Stimulated activated CD4-positive, alpha-beta T cell treated with anti-CD3 and anti-CD28 coated beads, Interleukin-2, amount 100 ng/mL, for 48 hours (primary cell): ENCODE measurements around the gene ATG101.
A peak's percentile ranks its signal among the peaks of the same experiment; 100 is the strongest.

Source experiments
- DNase-seq, 2 donors: peaks; one replicate each; pipeline ENCODE4 v3.0.0-alpha.2; 2020

ATG101 gene, protein sequence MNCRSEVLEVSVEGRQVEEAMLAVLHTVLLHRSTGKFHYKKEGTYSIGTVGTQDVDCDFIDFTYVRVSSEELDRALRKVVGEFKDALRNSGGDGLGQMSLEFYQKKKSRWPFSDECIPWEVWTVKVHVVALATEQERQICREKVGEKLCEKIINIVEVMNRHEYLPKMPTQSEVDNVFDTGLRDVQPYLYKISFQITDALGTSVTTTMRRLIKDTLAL

DNA sequence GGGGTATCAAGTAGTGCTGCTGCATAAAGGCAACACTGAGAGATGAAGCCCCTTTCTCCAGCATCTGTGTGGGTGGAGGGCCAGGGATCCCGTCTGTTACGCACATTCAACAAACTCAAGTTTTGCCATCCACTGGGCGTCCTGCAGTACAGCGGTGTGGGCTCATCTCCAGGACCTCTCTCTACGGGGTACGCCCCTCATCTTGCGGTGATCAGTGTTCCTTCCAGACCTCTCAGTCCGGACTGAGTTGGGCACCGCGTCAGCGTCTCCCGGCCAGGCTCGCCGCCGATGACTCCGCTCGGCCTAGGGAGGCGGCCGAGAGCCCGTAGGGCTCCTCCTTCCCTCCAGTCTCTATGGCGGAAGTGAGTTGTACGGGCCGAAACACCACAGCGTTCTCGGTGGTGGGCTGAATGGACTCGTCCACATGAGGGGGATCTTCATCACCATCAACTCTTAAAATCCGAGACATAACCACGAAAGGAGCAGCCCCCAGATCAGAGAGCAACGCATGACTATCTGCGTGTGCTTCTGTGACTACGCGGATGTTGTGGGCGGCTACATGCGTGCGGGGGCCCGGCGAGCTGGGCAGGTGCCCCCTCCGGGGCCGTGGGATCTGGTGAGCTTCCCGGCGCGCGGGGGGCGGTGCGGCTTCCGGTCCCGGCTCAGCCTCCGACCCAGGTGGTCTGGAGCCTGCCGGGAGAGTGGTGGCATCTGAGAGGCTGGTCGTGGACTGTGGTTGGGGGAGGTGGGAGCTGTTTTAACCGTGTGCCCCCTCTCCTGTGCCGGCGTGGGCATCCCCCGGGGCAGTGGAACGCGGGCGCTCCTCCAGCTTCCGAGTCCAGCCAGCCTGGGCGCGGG is at the start of gene ATG101:
TSS of gene ATG101 (plus strand) at position 652 of the 858 bp plus-strand sequence. CDS start 3,673 bp downstream, outside the sequence.
- DNase-seq: peak; percentile 75 to 77

DNA sequence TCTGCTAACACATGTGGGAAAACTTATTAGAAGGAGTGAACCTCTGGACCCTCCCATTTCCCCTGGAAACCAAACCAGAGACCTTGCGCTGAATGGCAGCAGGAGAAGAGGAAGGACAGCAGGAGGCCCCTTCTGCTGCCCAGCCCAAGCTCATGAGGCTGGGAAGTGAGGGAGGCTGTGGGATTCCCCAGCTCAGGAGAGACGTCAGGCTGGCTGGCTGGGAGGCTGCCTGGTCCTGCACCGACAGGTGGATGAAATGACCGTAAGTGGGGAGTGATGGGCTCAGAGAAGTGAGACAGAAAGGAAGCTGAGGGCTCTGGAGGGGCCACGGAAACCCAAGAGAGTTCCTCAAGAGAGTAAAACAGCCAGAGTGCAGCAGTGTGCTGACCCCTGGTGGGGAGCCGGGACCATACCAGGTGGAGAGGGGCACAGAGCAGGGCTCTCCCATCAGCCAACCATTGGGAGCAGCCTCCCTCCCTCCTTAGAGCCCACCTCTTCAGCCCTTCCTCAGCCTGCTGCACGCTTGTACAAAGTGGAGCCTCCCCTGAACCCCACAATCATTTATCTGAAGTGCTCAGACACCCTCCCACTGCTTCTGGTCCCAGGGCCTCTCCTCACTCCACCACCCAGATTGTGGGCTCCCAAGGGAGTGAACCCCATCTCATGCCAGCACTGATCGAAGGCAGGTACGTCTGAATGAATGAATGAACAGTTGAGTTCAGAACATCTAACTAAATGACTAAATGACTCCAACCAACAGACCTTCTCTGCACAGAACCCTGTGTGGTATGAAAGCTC is 49.0 kb upstream of the ATG101 start:
- peak; percentile 49 to 51 for DNase-seq

DNA sequence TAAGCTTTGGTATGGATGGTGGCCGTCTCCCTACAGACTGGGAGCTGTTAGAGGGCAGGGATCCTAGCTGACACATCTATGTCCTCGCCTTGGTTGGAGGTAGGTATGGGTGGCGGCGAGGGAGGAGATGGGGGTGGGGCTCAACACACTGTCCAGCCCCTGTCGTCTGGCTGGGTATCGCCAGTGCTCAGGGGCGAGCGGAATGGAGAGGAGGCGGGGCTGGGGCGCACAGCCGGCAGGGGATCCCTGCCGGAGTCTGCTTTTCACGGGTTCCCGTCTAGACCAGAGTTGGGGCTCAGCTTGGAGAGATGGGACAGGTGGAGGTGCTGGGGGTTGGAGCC is 47.0 kb upstream of the ATG101 start:
- no peak for DNase-seq

DNA sequence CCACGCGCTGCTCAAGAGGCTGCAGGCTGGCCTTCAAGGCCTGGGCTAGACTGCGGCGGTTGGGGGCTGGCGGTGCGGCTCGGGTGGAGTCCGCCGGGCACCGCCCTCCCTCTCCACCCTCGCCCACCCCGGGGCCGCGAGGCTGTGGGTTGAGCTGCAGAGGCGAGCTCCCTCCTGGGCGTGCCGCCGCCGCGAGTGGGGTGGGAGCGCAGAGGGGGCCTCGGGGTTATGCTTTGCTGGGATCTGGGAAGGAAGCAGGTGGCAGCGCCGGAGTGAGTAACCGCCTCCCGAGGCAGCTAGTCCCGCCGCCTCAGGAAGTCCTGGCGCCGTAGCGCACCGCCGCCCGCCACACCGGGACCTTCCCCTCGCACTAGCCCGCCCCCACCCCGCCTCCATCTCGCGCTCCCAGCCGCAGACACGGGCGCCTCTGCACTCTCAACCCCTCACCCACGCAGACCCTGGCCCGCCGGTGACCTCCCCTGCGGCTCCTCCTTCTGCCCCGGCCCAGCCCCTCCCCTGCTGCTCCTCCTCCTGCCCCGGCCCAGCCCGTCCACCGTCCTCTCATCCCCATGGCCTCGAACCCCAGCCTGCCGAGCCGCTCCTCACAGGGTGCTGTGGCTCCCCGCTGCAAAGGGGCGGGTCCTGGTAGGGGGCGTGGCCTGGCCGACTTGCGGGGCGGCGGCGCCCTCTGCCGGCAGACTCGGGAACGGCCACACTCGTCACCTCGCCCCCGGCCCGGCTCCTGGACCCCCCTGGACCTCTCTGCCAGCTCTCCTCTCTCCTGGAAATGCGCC is 46.4 kb upstream of the ATG101 start:
- peak; percentile 96 to 97 for DNase-seq

DNA sequence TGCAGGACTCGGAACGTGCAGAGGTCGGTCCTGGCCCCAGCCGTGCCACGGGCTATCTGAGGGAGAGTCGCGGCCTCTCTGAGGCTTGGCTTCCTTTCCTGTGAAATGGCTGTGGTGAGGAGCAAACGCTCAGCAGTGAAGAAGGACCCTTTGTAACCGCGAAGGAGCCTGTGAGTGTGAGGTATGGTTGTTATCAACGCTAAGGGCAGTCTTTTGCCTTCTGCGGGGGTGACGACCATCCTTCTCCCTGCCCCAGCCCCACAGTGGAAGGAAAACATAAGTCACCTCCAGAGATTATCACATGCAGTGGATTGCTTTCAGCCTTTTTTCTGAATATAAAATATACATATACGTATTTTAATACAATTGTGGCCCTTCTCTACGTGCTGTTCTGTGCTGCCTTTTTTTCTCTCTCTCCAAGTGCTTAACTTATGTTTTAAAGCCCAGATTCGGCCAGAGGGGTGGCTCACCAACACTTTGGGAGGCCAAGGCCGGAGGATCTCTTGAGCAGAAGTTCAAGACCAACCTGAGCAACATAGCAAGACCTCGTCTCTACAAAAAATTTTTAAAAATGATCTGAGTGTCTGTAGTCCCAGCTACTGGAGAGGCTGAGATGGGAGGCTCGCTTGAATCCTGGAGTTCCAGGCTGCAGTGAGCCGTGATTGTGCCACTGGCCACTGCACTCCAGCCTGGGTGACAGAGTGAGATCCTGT is 45.6 kb upstream of the ATG101 start:
- DNase-seq: no peak

DNA sequence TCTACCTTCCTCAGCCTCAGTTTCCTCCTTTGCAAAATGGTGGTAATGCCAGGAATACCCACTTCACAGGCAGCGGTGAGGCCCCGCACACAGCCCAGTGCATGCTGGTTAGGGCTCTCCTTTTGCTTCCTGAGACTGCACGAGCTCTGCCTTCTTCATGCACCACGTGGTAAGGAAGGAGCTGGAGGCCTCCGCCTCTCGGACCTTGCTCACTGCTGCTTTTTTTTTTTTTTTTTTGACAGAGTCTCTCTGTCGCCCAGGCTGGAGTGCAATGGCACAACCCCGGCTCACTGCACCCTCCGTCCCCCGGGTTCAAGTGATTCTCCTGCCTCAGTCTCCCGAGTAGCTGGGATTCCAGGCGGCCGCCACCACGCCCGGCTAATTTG is 44.9 kb upstream of the ATG101 start:
- peak; percentile 33 to 52 for DNase-seq

DNA sequence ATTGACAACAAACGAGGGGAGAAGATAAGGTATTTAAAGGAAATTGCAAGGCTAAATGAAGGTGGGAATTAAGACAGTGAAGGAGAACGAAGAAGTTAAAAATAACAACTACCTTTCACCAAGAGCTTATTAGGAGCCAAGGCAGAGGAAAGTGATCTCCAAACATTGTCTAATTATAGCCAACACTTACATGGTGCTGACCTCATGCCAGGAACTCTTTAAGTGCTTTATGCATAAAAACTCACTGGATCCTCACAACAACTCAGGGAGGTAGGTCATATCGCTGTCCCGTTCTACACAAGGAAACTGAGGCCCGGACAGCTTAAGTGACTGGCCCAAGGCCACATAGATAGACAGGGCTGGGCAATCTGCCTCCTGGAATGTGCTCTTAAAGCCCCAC is 43.5 kb upstream of the ATG101 start:
- DNase-seq: no peak

DNA sequence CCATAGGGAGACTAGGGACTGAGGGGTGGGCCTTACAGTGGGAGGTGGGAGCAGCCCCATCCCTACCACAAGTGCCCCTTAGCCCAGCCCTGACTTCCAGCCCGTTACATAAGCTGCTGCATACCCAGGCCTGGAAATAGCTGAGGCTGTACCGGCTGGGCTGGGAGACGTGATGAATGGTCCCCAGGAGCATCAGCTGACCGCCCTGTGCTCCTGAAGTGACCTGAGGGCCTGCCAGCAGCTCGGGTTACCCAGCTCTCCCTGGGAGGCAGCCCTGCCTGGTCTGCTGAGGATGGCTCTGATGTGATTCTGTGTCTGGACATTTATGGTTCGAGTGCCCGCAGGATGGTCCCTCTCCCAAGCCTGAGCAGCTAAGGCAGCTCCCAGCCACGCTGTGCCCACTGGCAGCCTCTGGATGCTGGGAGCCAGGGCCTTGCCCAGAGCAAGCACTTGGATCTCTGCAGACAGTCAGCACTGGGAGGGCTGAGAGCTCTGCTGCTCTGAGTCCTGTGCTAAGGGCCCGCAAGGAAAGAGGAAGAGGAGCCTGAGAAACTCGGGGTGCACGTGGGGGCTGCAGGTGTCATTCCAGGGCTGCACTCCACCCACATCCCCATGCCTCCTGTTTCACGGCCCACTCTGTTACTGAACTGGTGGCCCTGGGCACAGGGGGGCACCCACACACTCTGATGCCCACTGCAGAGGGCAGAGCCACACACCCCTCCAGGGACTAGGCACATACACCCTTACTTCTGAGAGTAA is 42.5 kb upstream of the ATG101 start:
- DNase-seq: no peak

DNA sequence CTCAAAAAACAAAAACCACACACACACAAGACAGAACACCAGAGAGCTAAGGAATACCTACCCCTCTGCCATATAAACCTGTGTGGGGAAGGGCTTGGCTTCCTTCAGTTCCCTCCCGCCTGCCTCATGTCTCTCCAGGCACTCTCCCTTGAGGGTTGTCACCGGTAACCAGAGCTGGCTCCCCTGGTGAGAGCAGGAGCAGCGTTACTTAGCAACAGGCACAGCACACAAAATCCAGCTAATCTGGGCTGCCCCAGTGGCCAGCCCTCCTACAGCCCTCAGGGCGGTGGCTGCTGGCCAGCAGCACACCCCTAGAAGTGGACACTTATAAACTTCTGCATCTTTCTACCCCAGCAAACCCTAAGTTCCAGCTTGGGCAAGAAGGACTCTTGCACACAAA is 40.1 kb upstream of the ATG101 start:
- DNase-seq: no peak

DNA sequence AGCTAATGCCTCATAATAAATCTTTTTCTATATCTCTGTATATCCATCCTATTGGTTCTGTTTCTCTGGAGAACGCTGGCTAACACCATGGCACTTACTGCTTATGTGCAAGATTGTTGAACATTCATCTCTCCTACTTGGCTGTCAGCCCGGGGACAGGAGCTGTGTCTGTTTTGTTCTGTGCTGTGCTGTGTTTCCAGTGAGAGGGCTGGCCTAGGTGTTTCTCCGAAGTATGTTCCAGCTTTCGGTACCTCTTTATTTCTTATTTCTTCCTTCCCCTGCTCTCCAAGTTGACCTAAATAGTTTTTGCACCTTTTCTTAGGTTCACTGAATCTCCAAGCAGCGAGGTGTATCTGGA is 37.4 kb upstream of the ATG101 start:
- no peak for DNase-seq

DNA sequence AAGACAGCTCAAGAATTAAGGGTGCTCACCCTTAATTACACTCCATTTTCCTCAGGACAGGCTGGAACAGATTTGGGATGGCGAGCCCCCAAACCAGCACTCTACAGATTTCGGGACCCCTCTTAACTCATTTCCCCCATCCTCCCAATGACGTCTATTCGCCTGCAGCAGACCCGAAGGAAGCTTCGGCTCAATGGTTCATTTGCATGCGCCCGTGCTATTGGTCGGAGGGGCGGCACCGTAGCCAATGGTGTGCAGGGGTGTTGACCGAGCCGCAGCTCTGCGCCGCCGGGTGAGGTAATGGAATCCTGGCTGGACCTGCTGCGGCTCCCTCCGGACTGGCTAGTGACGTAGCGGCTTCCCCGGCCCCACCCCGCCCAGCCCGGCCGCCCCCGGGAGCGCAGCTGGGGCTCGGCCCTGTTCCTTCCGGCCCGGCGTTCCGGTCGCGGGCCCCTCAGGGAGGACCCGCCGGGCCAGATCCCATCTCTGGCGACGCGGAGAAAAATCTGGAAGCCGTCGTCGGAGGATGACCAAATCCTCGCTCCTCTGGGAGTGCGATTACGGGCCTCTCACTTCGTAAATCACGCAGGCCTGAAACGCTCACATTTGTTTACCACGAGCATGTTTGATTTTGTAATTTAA is 36.9 kb upstream of the ATG101 start:
- DNase-seq: peak; percentile 80

DNA sequence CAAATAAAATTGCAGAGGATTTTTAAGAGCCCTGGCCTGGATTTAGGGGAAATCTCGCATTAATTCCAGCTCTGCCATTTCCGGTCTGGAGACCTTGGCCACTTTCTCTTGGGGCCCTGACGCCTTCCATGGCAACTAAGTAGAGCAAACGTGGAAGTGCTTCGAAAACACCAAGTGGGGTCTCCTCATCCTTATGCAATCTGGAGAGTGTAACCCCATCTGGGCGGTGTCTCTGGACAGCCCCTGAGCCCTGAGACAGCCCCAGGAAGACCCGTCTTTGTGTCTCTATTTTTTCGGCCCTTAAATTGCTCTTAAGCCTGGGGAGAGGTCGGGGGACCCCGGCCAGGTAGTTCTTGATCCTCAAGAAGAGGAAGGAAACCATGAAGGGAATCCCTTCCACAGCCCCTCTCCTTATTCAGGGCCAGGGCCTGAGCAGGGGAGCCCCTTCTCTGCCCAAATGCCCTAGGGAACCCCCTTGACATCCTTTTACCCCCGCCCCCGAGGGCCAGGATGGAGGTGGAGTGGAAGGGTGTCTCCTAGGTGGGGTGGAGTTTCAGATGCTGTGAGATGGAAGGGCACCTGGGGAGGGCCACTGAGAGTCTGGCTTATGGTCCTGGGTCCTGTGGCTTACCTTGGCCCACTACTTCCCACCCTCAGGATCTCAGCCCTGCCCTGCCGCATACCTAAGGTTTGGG is 36.2 kb upstream of the ATG101 start:
- no peak for DNase-seq

DNA sequence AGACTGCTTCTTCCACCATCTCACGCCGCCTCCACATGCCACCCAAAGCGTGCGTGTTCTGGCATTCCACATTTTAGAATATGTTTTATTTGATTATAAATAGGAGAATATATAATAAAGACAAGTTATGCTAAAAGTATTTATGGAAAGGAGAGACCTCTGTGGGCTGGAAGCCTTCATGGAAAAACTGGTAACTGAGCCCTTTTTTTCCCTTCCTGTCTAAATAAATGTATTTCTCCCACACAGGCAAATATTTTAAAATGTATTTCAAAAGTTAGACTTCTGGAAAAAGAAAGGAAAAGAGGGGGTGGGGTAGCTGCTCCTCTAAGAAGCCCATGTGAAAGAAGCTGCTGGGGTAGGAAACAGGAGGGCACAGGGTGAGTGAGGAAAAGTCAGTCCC is 34.6 kb upstream of the ATG101 start:
- DNase-seq: no peak

DNA sequence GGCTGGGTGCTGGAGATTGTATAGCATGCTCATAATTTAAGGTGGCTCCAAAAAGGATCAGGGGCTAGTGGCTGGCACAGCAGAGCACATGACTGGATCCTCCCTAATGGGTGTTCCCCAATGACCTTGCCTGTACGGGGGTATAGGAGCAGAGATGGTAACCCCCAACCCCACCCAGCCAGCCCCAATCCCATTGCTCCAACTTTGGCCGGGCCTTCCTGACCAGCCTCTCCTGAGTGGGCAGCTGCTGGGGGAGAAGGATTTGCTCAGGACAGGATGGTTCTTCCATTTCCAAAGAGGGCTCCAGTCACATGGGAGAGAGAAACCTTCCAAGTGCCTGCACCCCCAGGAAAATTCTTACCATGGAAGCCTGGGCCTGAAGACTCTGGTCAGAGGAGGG is 33.9 kb upstream of the ATG101 start:
- DNase-seq: no peak

DNA sequence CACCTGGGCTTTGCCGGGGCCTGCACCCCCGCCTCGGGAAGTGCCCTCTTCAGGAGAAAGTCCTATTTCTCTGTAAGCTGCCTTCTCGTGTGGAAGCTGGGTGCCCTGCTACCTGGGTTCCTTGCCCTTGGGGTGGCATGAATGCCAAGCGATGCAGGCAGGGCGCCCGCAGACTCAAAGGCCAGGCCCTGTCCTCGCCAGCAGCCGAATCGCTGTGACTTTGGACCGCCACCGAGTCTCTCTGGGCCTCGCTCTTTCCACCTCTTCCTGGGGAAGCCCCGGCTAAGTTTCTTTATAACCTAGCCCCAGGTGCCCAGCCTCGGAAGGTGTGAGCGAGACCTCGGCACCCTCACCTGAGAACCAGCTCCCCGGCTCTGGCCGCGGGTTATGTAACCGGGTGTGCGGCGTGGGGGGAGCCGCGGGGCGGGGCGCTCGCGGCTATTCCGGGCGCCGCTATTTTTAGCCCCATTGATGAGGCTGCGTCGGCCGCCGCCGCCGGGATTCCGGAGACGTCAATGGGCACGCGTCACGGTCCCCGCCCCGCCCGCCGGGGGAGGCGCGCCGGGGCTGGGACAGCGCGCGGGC is 33.1 kb upstream of the ATG101 start:
- peak; percentile 59 to 66 for DNase-seq

DNA sequence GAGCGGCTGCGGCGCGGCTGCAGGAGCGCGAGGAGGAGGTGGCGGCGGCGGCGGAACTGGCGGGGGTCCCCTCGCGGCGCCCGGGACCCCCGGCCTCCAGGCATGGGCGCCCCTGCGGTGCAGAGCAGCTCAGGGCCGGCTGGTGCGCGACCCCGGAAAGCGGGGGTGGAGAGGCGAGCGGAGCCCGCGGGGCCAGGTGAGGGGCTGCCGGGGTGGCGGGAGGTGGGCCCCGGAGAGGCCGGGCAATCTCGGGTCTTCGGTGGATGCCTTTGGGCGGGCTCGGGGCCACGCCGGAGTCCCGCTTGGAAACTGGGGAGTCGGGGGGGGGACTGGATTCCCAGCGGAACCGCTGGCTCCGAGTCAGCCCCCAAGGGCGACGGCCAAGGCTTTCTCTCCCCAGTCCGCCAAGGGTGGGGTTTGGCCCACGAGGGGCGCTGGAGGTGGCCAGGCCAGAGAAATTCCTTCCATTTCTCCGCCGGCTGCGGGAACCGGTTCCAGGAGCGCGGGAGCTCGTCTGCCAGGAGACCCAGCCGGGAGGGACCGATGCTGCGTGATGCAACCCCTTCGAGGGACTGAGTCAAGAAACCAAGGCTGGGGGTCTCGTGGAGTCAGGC is 32.4 kb upstream of the ATG101 start:
- DNase-seq: no peak

DNA sequence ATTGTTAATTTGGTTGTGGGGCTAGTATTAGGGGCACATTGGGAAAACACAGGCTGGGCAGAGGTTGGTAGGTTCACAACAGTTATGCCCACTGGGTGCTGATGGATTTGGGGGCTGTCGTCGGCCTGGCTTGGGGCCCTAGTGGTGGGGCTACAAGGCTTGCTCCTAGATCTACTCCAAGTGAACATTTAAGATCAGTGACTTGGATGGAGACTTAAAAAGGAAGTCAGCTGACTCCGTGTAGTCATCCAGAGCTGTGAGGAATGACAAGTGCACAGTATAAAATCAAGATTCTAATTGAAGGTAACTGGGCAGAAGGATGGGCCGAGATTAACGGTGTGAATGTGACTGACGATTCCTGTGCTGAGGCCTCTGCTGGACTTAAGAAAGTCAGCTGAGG is 31.3 kb upstream of the ATG101 start:
- no peak for DNase-seq

DNA sequence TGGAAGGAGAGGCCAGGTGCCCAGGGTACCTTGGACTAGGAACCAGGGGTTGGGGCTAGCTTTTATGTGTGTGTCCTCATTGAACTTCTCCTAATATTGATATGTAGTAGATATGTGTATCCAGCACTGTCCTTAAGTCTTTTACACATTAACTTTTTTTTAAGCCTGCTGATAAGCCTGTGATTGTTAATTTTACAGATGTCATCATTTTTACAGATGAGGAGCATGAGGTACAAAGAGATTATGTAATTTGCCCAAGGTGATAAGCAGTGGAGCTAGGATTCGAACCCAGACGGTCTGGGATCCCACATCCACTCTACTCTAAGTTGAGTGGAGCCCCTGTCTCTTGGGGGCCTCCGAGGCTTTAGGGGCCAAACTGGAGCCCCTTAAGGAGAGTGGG is 28.7 kb upstream of the ATG101 start:
- DNase-seq: no peak

DNA sequence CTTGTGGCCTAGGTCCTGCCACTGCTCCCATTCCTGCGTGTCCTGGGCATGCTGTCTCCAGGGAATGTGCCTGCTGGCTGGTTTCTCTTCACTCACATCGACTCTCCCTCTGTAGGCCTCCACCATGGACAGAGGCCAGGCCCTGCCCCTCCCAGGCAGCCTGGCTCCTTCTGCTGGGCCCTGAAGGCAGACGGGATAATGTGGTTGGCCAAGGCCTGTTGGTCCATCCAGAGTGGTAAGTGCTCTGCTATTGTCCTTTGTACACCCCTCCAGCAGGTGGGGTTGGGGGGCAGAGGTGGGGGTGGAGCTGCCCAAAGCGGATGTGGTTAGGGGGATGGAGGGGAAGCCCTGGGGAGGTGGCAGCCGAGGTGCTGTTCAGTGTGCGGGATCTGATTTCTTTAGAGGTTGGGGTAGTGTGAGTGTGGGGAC is 28.1 kb upstream of the ATG101 start:
- no peak for DNase-seq
